GM12873 (cell line): ENCODE measurements around the gene MFAP4.

ENCODE experiments used
- CTCF ChIP-seq: IDR thresholded peaks from 2 replicates; pipeline ENCODE4 v1.5.1; 2012; ENCODE audit warnings: low read depth, mild to moderate bottlenecking, moderate library complexity, low read length, control low read depth; ENCODE audit not compliant: insufficient read depth; ENCODE audit errors: missing control alignments

Gene MFAP4

GRCh38 chr17:19409509-19409908, 22.5 kb upstream of the MFAP4 start:
- no peak for TF ChIP-seq CTCF

- no peak for TF ChIP-seq CTCF
These were observed 22.1 kb upstream of the MFAP4 start for GRCh38 chr17:19409066-19409465.

- no peak for TF ChIP-seq CTCF
These were observed 21.3 kb upstream of the MFAP4 start for GRCh38 chr17:19408346-19408710.

- TF ChIP-seq CTCF = no peak
These were observed 20.8 kb upstream of the MFAP4 start for GRCh38 chr17:19407601-19408345.

GRCh38 chr17:19405114-19405513, 18.1 kb upstream of the MFAP4 start:
- TF ChIP-seq CTCF = no peak

- no peak for TF ChIP-seq CTCF
These were observed 17.3 kb upstream of the MFAP4 start for GRCh38 chr17:19404264-19404663.

GRCh38 chr17:19403021-19403420, 16.0 kb upstream of the MFAP4 start:
- no peak for TF ChIP-seq CTCF
